ENCODE measurements around the gene SLC26A1.

SLC26A1 gene

DNA sequence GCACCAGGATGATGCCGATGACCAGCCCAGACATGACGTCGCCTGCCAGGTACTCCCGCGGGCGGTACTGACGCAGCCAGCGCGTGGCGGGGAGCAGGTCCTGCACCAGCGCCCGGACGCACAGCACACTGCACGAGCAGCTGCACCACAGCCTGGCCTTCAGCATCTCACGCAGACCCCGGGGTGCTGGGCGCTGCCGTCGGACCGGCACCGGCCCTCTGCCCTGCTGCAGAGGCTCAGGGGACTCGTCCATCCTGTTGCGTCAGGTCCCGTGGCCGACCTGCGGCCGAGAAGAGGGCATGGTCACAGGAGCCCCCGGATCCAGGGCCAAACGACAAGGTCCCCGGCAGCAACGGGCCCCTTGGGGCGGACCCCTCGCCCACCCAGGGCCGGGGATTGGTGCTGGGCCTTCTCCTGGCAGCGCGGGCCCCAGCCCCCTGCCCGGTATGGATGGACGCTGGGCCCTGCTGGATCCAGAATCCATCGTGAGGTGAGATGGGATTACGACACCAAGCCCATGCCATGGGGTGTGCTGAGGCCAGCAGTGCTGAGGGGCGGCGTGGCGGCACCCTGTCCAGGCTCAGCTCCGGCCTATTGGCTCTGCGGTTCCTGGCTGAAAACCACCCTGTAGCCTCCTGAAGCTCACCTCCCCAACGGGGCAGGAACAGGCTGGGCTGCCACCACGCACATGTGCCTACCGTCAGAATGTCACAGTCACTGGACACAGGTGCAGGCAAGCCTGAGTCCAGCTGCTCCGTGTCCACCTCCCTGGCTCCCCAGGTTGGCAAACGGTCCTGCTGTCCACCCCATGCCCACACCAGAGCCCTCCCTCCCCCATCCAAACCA is 1.5 kb downstream of the SLC26A1 start:
- Histone ChIP-seq H3K27ac (ENCODE audit: low read length) (peak overlapping the region; percentile 39), H3K4me3 (ENCODE audit: low read depth in 1 of 2, low read length in 2 of 2) (no peak overlapping the region), H3K9me3 (ENCODE audit: control insufficient read depth in 1 of 2, low read length in 2 of 2) (no peaks in the 10 kb centered on the region)

GRCh38 chr4:990746-991367 is 2.3 kb downstream of the SLC26A1 start:
- Histone ChIP-seq H3K4me3 (ENCODE audit: low read depth in 1 of 2, low read length in 2 of 2) (no peak overlapping the region), H3K27ac (ENCODE audit: low read length) (no peak overlapping the region), H3K27me3 (ENCODE audit: low read depth, low read length) (no peaks in the 10 kb centered on the region), H3K9me3 (ENCODE audit: control insufficient read depth in 1 of 2, low read length in 2 of 2) (no peaks in the 10 kb centered on the region), H3K36me3 (ENCODE audit: control insufficient read depth in 1 of 2, insufficient read depth in 2 of 2, low read length in 2 of 2) (peaks cover 0 to 30% of the 10 kb centered on the region in 2 donors), H3K4me1 (ENCODE audit: control insufficient read depth in 1 of 2, insufficient read depth in 2 of 2, low read length in 2 of 2) (peaks cover 4 to 20% of the 10 kb centered on the region in 2 donors)

More for the DNA sequence above, 1.5 kb downstream of the SLC26A1 start:
- Histone ChIP-seq H3K36me3 (ENCODE audit: control insufficient read depth in 1 of 2, insufficient read depth in 2 of 2, low read length in 2 of 2) (peaks cover 0 to 30% of the 10 kb centered on the region in 2 donors), H3K4me1 (ENCODE audit: control insufficient read depth in 1 of 2, insufficient read depth in 2 of 2, low read length in 2 of 2) (peaks cover 0 to 13% of the 10 kb centered on the region in 2 donors), H3K27me3 (ENCODE audit: low read depth, low read length) (peaks cover 8% of the 10 kb centered on the region)

GRCh38 chr4:989722-990471 is 3.3 kb downstream of the SLC26A1 start:
- peaks cover 0 to 30% of the 10 kb centered on the region in 2 donors for H3K36me3 ChIP-seq (ENCODE audit: control insufficient read depth in 1 of 2, insufficient read depth in 2 of 2, low read length in 2 of 2)
- no peaks in the 10 kb centered on the region for H3K9me3 ChIP-seq (ENCODE audit: control insufficient read depth in 1 of 2, low read length in 2 of 2)
- H3K4me1 ChIP-seq (ENCODE audit: control insufficient read depth in 1 of 2, insufficient read depth in 2 of 2, low read length in 2 of 2) = peaks cover 4 to 28% of the 10 kb centered on the region in 2 donors
- no peaks in the 10 kb centered on the region for H3K27me3 ChIP-seq (ENCODE audit: low read depth, low read length)
- H3K27ac ChIP-seq (ENCODE audit: low read length) = no peak overlapping the region
- H3K4me3 ChIP-seq (ENCODE audit: low read depth in 1 of 2, low read length in 2 of 2) = no peak overlapping the region

- H3K27ac ChIP-seq (ENCODE audit: low read length) = no peak overlapping the region
- no peaks in the 10 kb centered on the region for H3K27me3 ChIP-seq (ENCODE audit: low read depth, low read length)
- H3K9me3 ChIP-seq (ENCODE audit: control insufficient read depth in 1 of 2, low read length in 2 of 2) = no peaks in the 10 kb centered on the region
- H3K4me3 ChIP-seq (ENCODE audit: low read depth in 1 of 2, low read length in 2 of 2) = no peak overlapping the region
- H3K4me1 ChIP-seq (ENCODE audit: control insufficient read depth in 1 of 2, insufficient read depth in 2 of 2, low read length in 2 of 2) = peaks cover 4 to 31% of the 10 kb centered on the region in 2 donors
- peaks cover 0 to 30% of the 10 kb centered on the region in 2 donors for H3K36me3 ChIP-seq (ENCODE audit: control insufficient read depth in 1 of 2, insufficient read depth in 2 of 2, low read length in 2 of 2)
Observed at GRCh38 chr4:988726-989721, 4.2 kb downstream of the SLC26A1 start.

GRCh38 chr4:987624-988513 is 5.3 kb downstream of the SLC26A1 start:
- no peaks in the 10 kb centered on the region for H3K27me3 ChIP-seq (ENCODE audit: low read depth, low read length)
- H3K9me3 ChIP-seq (ENCODE audit: control insufficient read depth in 1 of 2, low read length in 2 of 2) = no peaks in the 10 kb centered on the region

DNA sequence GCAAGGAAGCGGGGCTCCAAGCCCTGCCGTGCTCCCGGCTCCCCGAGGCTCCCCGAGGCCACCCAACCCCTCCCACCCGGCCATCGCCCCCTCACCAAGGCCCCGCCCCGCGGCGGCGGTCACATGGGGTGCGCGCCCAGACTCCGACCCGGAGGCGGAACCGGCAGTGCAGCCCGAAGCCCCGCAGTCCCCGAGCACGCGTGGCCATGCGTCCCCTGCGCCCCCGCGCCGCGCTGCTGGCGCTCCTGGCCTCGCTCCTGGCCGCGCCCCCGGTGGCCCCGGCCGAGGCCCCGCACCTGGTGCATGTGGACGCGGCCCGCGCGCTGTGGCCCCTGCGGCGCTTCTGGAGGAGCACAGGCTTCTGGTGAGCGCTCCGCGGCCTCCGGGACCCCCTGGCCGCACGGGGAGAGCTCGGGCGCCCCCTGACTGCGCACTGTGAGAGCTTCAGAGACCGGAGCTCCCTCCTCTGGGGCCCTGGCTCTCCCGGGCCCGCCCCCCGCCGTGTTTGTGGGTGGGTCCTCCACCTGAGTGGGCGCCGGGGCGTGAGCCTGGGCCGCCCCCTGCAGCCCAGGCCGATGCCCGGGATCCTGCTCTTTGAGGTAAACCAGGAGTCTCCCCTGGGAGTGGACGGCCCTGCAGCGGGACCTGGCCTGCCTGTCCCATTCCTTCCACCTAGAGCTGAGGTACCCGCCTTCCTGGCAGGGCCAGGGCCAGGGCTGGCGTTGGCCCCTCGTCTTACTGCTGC is 6.2 kb downstream of the SLC26A1 start, which contains the start of gene IDUA:
Gene IDUA (plus strand): TSS at position 166 of the 745 bp plus-strand sequence. CDS start 41 bp downstream, at position 207.
- H3K4me1 ChIP-seq (ENCODE audit: control insufficient read depth in 1 of 2, insufficient read depth in 2 of 2, low read length in 2 of 2) = peaks cover 4 to 31% of the 10 kb centered on the region in 2 donors
- peak within 1 kb of the TSS; percentile 72 to 83 for H3K4me3 ChIP-seq (ENCODE audit: low read depth in 1 of 2, low read length in 2 of 2)
- peak within 1 kb of the TSS; percentile 45 for H3K27ac ChIP-seq (ENCODE audit: low read length)
- no peaks in the 10 kb centered on the region for H3K27me3 ChIP-seq (ENCODE audit: low read depth, low read length)
- no peaks in the 10 kb centered on the region for H3K9me3 ChIP-seq (ENCODE audit: control insufficient read depth in 1 of 2, low read length in 2 of 2)
- H3K36me3 ChIP-seq (ENCODE audit: control insufficient read depth in 1 of 2, insufficient read depth in 2 of 2, low read length in 2 of 2) = peaks cover 0 to 29% of the 10 kb centered on the region in 2 donors

More at GRCh38 chr4:987624-988513, 5.3 kb downstream of the SLC26A1 start:
- Histone ChIP-seq H3K4me3 (ENCODE audit: low read depth in 1 of 2, low read length in 2 of 2) (peak overlapping the region; percentile 72 to 83), H3K27ac (ENCODE audit: low read length) (no peak overlapping the region), H3K4me1 (ENCODE audit: control insufficient read depth in 1 of 2, insufficient read depth in 2 of 2, low read length in 2 of 2) (peaks cover 4 to 31% of the 10 kb centered on the region in 2 donors), H3K36me3 (ENCODE audit: control insufficient read depth in 1 of 2, insufficient read depth in 2 of 2, low read length in 2 of 2) (peaks cover 0 to 30% of the 10 kb centered on the region in 2 donors)

DNA sequence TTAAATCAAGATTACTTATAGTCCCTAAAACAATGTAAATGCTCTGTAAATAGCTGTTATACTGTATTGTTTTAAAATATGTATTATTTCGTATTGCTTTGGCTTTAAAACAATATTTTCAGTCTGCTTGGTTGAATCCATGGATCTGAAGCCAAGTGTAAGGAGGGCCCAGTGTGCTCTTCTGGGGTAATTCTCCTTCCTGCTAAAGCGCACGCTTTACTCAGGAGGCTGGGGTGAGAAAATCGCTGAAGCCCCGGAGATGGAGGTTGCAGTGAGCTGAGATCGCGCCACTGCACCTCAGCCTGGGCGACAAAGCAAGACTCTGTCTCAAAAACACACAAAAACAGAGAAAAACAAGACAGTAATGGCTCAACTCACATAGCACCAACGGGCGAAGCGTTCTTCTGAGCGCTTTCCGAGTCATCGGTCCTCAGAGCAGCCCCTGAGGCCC is 6.8 kb downstream of the SLC26A1 start:
- Histone ChIP-seq H3K9me3 (ENCODE audit: control insufficient read depth in 1 of 2, low read length in 2 of 2) (no peaks in the 10 kb centered on the region), H3K27ac (ENCODE audit: low read length) (peak overlapping the region; percentile 45), H3K36me3 (ENCODE audit: control insufficient read depth in 1 of 2, insufficient read depth in 2 of 2, low read length in 2 of 2) (peaks cover 0 to 23% of the 10 kb centered on the region in 2 donors), H3K27me3 (ENCODE audit: low read depth, low read length) (no peaks in the 10 kb centered on the region), H3K4me1 (ENCODE audit: control insufficient read depth in 1 of 2, insufficient read depth in 2 of 2, low read length in 2 of 2) (peaks cover 4 to 31% of the 10 kb centered on the region in 2 donors), H3K4me3 (ENCODE audit: low read depth in 1 of 2, low read length in 2 of 2) (peak overlapping the region; percentile 72 to 83)

DNA sequence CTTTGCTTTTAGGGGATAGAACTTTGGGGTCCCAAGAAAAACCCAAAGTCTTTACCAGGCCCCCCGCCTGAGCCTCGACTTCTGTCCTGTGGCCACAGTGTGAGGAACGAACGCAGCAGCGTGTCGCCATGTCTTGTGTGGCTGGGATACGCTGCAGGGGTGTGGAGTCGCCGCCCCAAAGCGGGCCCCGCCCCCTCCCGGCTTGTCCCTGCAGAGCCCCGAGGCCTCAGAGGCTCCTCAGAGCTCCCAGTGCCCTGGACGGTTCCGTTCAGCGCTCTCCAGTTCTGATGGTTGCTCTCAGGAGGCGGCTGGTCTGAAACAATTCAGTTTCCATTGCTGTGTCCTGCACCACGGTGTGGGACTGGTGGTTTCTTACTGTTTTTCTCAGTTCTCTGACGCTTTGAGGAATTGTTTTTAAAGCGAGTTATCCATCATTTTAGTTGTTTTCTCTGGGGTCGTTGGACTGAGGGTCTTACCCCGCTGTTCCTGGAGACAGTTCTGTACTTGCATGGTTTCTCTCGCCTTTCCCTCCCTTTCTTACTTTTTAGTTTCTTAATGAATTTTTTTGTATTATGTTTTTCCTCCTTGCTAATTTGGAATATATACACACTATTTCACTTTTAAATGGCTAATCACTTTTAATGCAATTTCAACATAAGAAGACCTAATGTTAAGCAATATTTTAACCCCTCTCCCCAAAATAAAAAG is 7.9 kb downstream of the SLC26A1 start:
- Histone ChIP-seq H3K9me3 (ENCODE audit: control insufficient read depth in 1 of 2, low read length in 2 of 2) (no peaks in the 10 kb centered on the region), H3K4me1 (ENCODE audit: control insufficient read depth in 1 of 2, insufficient read depth in 2 of 2, low read length in 2 of 2) (peaks cover 4 to 31% of the 10 kb centered on the region in 2 donors), H3K27ac (ENCODE audit: low read length) (no peak overlapping the region), H3K4me3 (ENCODE audit: low read depth in 1 of 2, low read length in 2 of 2) (peak overlapping the region; percentile 34 to 36), H3K36me3 (ENCODE audit: control insufficient read depth in 1 of 2, insufficient read depth in 2 of 2, low read length in 2 of 2) (peaks cover 0 to 13% of the 10 kb centered on the region in 2 donors), H3K27me3 (ENCODE audit: low read depth, low read length) (no peaks in the 10 kb centered on the region)

All from muscle layer of duodenum (tissue), 2 donors.